Muscle layer of colon (tissue), 2 donors: ENCODE results near the gene CCDC92.
"Not testable (repeated sequence)": the region's sequence is repeated elsewhere in the genome, so short reads cannot be mapped to it uniquely, and the experiment has no call there.

Experiments used
- H3K27ac ChIP-seq: one replicate; pipeline ENCODE4 v1.7.0; 2013; ENCODE audit warnings: low read depth, mild to moderate bottlenecking, low read length, moderate library complexity
- H3K27me3 ChIP-seq, 2 donors: one replicate each; pipeline ENCODE4 v1.7.0; 2013; ENCODE audit warnings: low read length in 2 of 2, mild to moderate bottlenecking in 2 of 2; ENCODE audit not compliant: insufficient read depth in 2 of 2, control insufficient read depth in 1 of 2
- H3K36me3 ChIP-seq: one replicate; pipeline ENCODE4 v1.7.0; 2013; ENCODE audit warnings: mild to moderate bottlenecking, low read length; ENCODE audit not compliant: insufficient read depth
- H3K4me1 ChIP-seq: one replicate; pipeline ENCODE4 v1.7.0; 2013; ENCODE audit warnings: mild to moderate bottlenecking, low read length; ENCODE audit not compliant: insufficient read depth
- H3K4me3 ChIP-seq, 2 donors: one replicate each; pipeline ENCODE4 v1.7.0; 2013; ENCODE audit warnings: low read length in 2 of 2, low read depth in 1 of 2, mild to moderate bottlenecking in 1 of 2, moderate library complexity in 1 of 2
- H3K9ac ChIP-seq: one replicate; pipeline ENCODE4 v1.7.0; 2013; ENCODE audit warnings: low read length
- H3K9me3 ChIP-seq: one replicate; pipeline ENCODE4 v1.7.0; 2013; ENCODE audit warnings: mild to moderate bottlenecking, low read length
- donor health status: abdominal sarcoma.
- donor health status: Adenocarcinoma of cecum.

Gene CCDC92

DNA sequence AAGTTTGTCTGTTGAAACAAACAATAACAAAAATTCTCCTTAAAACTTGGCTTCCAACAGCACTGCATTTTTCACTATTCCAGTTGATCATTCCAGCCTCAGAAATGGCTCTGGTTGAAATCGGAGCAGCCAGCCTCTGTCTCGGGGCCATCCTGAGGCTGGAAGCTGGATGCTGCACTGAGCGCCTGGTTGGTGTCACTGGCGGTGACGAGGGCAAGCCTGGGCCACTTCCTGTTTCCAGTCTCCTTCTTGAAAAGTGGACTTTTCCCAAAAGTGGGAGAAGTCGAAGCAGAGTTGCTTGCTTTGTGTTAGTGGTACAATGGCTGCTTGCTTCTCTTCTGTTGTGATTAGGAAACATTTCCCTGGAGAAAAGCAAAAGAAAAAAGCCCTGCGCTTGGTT is 48.7 kb downstream of the CCDC92 start:
- Histone ChIP-seq H3K4me3 (no peak overlapping the region), H3K36me3 (no peaks in the 10 kb centered on the region), H3K9me3 (no peaks in the 10 kb centered on the region), H3K27ac (no peak overlapping the region), H3K4me1 (no peaks in the 10 kb centered on the region), H3K27me3 (no peaks in the 10 kb centered on the region), H3K9ac (no peak overlapping the region)

DNA sequence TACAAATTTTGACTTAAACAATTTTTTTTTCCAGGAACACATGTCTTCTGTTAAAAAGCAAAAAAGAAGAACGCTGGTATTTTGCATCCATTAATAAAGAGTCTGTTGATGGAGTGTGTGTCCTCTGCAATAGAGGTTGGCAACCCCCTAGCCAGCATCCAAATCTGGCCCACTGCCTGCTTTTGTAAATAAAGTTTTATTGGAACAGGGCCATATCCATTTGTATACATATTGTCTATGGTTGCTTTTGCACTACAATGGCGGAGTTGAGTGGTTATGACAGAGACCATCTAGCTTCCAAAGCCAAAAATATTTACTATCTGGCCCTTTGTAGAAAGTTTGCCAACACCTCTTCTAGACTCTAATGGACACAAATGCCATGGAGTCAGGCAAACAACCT is 49.6 kb downstream of the CCDC92 start:
- Histone ChIP-seq H3K36me3 (no peaks in the 10 kb centered on the region), H3K9ac (no peak overlapping the region), H3K9me3 (no peaks in the 10 kb centered on the region), H3K27ac (no peak overlapping the region), H3K4me1 (no peaks in the 10 kb centered on the region), H3K27me3 (no peaks in the 10 kb centered on the region), H3K4me3 (no peak overlapping the region)

DNA sequence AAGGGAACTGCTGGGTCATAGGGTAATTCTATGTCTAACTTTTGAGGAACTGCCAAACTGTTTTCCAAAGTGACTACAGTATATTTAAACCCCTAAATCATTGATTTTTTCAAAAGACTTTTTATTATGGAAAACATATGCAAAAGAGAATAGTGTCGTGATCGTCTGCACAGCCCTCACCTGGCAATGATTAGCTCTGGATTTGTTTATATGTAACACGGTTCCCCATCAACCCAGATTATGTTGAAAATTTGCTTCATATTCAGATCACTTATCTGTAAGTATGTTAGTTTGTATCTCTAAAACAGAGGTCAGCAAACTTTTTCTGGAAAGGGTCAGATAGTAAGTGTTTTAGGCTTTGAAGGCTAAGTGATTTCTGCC is 52.7 kb downstream of the CCDC92 start:
- Histone ChIP-seq H3K9me3 (no peaks in the 10 kb centered on the region), H3K4me3 (no peak overlapping the region), H3K9ac (no peak overlapping the region), H3K36me3 (no peaks in the 10 kb centered on the region), H3K27me3 (no peaks in the 10 kb centered on the region), H3K4me1 (no peaks in the 10 kb centered on the region), H3K27ac (no peak overlapping the region)

DNA sequence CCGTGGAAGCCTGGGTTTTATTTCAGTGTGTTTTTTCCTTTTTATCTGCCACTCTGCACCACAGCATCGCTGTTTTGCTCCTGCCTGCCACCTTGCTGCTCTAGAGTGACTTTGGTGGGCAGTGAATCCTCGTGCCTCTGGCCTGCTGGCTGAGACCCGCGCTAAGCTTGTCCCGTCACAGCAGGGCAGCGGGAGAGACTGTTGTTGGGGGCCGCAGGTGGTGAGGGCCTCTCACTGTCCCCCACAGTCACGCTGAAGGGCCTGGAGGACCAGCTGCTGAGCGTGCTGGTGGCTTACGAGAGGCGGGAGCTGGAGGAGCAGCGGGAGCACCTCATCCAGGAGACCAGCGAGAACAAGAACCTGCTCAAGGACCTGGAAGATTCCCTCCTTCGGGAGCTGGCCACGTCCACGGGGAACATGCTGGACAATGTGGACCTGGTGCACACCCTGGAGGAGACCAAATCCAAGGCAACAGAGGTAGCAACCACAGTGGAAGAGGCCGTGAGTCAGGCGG is 55.2 kb downstream of the CCDC92 start:
- H3K27ac ChIP-seq: no peak overlapping the region
- no peak overlapping the region for H3K4me3 ChIP-seq
- no peaks in the 10 kb centered on the region for H3K36me3 ChIP-seq
- no peak overlapping the region for H3K9ac ChIP-seq
- H3K9me3 ChIP-seq: no peaks in the 10 kb centered on the region
- H3K27me3 ChIP-seq: no peaks in the 10 kb centered on the region
- H3K4me1 ChIP-seq: no peaks in the 10 kb centered on the region

DNA sequence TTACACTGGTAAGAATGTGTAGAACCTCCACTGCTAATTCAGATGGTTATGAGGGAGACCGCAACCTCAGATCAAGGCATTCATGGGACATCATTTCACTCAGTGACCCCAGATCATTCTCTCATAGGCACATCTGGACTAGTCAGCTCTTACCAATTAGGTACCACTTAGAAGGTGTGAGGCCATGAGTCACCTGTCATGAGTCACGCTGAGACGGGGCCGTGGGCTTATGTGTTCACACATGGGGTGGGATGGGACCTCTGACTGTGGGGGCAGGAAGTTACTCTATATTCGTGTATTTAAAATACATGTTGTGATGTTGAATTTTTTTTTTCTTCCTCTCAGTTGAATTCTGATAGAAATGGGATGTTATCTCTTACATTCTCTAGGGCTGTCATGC is 55.9 kb downstream of the CCDC92 start:
- Histone ChIP-seq H3K36me3 (no peaks in the 10 kb centered on the region), H3K27me3 (no peaks in the 10 kb centered on the region), H3K9ac (no peak overlapping the region), H3K9me3 (no peaks in the 10 kb centered on the region), H3K4me3 (no peak overlapping the region), H3K27ac (no peak overlapping the region), H3K4me1 (no peaks in the 10 kb centered on the region)

DNA sequence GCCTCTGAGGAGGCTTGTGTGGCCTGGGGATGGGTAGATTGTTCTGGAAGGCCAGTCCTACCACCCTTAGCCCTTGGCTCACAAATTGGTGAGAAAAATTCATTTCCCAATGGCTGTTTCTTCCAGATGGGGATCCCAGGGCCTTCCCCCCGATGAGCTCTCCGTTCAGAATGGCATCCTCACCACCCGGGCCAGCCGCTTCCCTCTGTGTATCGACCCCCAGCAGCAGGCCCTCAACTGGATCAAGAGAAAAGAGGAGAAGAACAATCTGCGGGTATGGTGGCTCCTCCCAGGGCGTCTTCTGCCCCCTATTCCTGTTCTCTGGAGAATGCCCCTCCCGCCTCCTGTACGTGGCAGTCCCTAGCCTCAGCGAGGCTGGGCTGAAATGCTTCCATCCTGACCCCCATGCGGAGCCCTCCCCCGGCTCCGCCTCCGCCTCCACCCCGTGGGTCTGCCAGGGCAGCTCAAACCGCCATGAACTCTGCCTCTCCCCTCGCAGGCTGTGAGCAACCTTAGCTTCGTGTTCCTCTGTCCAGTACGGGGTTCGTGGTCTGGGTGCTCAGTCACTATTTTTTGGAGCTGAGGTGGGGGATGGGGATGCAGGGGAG is 57.8 kb downstream of the CCDC92 start:
- Histone ChIP-seq H3K4me3 (no peak overlapping the region), H3K9me3 (no peaks in the 10 kb centered on the region), H3K27ac (no peak overlapping the region), H3K9ac (no peak overlapping the region), H3K4me1 (no peaks in the 10 kb centered on the region), H3K36me3 (no peaks in the 10 kb centered on the region), H3K27me3 (no peaks in the 10 kb centered on the region)

DNA sequence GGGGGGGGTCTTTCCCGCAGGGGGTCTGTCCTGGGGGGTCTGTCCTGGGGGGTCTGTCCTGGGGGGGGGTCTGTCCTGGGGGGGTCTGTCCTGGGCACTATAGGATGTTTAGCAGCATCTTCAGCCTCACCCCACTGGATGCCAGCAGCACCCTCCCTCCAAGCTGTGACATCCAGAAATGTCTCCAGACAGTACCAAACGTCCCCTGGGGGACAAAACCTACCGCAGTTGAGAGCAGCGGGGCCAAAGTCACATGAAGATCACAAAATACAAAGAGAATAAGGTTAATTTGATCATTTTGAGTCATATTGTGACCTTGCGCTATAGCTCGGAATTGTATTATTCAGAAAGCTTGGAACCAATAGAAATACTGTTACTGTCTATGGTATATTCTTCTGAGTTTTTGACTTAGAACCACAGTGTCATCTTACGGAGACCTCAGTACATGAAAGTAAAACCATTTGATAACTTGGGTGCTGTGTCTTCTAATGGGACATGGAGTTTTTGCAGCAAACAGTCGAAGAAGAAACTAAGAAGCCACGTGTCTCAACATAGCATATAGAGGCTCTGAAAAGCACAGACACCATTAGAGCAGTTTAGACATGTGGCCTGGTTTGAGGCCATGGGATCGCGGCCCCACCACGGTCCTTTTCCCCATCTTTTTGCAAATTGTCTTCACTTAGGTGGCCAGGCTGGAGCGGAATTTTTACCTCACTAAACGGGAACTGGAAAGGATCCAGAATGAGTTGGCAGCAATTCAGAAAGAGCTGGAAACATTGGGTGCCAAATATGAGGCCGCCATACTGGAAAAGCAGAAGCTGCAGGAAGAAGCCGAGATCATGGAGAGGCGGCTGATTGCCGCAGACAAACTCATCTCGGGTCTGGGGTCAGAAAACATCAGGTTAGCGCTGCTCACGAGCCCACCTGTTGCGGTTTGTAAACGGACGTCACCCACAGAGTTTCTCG is 59.9 kb downstream of the CCDC92 start:
- Histone ChIP-seq H3K27me3 (no peaks in the 10 kb centered on the region), H3K9me3 (no peaks in the 10 kb centered on the region), H3K4me1 (no peaks in the 10 kb centered on the region), H3K27ac (no peak overlapping the region), H3K36me3 (no peaks in the 10 kb centered on the region), H3K4me3 (no peak overlapping the region), H3K9ac (no peak overlapping the region)

DNA sequence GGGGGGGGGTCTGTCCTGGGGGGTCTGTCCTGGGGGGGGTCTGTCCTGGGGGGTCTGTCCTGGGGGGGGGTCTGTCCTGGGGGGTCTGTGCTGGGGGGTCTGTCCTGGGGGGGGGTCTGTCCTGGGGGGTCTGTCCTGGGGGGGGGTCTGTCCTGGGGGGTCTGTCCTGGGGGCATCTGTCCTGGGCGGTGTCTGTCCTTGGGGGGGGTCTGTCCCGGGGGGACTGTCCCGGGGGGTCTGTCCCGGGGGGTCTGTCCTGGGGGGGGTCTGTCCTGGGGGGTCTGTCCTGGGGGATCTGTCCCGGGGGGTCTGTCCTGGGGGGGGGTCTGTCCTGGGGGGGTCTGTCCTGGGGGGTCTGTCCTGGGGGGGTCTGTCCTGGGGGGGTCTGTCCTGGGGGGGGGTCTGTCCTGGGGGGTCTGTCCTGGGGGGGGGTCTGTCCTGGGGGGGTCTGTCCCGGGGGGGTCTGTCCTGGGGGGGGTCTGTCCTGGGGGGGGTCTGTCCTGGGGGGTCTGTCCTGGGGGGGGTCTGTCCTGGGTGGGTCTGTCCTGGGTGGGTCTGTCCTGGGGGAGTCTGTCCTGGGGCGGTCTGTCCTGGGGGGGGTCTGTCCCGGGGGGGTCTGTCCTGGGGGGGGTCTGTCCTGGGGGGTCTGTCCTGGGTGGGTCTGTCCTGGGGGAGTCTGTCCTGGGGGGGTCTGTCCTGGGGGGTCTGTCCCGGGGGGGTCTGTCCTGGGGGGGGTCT is 60.8 kb downstream of the CCDC92 start:
- not testable (repeated sequence) for H3K27ac ChIP-seq, H3K4me3 ChIP-seq, H3K36me3 ChIP-seq, H3K9me3 ChIP-seq, H3K27me3 ChIP-seq, H3K9ac ChIP-seq, H3K4me1 ChIP-seq

DNA sequence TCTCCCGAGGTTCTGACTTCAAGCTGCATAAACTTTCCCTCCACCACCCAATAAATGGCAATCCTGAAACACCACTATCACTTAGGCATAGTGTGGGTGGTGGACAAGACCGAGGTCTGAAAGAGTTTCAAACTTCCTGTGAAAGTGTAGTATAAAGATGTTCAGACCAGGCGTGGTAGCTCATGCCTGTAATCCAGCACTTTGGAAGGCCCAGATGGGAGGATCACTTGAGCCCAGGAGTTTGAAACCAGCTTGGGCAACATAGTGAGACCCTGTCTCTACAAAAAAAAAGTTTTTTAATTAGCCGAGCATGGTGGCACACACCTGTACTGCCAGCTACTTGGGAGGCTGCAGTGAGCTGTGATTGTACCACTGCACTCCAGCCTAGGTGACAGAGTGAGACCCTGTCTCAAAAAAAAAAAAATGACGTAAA is 61.9 kb downstream of the CCDC92 start:
- Histone ChIP-seq H3K4me3 (no peak overlapping the region), H3K9me3 (no peaks in the 10 kb centered on the region), H3K36me3 (no peaks in the 10 kb centered on the region), H3K9ac (no peak overlapping the region), H3K4me1 (no peaks in the 10 kb centered on the region), H3K27me3 (no peaks in the 10 kb centered on the region), H3K27ac (no peak overlapping the region)

DNA sequence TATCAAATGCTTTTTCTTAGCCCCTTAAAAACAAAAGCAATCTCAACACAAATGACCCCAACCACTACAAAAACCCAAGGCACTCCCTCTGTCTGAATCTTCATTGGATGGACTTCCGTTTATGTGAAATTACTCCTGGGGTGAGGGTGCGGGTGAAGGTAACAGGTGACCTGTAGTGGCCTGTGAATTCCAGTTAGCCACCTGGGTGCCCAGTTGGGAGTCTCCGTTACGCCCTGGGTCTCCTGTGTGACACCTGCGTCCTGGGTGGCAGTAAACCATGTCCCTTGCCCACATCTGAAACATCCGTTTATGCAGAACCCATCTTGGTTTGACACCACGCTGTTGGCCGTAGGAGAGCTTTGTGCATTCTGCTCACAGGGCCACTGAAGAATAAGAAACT is 62.6 kb downstream of the CCDC92 start:
- H3K9me3 ChIP-seq: no peaks in the 10 kb centered on the region
- H3K27me3 ChIP-seq: no peaks in the 10 kb centered on the region
- H3K27ac ChIP-seq: no peak overlapping the region
- H3K4me1 ChIP-seq: no peaks in the 10 kb centered on the region
- no peak overlapping the region for H3K9ac ChIP-seq
- no peak overlapping the region for H3K4me3 ChIP-seq
- no peaks in the 10 kb centered on the region for H3K36me3 ChIP-seq

DNA sequence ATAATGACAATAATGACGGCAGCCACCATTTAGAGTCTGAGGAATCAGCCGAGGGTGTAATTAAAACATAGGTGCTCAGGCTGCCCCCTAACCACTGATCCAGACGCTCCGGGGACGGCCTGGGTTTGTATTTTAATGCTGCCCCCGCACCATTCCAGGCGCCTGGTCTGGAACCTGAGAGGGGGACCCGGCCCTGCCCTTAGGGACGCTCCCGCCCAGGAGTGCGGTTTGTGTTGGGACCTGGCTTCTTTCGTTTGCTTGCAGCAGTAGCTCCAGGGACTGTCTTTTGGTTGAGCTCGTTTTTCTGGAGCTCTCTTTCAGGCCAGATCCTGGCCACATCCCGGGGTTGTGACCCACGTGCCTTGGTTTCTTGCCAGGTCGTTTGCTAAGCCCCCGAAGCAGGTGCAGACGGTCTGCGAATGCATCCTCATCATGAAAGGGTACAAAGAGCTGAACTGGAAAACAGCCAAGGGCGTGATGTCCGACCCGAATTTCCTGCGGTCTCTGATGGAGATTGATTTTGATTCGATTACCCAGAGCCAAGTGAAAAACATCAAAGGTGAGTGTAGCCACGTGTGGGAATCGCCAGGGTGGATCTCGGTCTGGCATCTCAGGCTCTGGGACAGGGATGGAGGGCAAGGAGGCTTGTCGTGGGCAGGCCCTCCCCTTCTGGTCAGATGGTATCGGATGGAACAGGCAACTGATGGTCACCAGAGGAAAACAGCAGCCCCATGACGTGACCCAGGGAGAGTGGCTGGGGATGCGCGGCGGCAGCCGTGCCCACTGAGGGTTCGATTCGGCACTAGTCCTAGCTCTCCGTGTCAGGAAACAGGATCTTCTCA is 63.5 kb downstream of the CCDC92 start:
- Histone ChIP-seq H3K36me3 (no peaks in the 10 kb centered on the region), H3K4me3 (no peak overlapping the region), H3K9ac (no peak overlapping the region), H3K27me3 (no peaks in the 10 kb centered on the region), H3K9me3 (no peaks in the 10 kb centered on the region), H3K4me1 (no peaks in the 10 kb centered on the region), H3K27ac (no peak overlapping the region)
